Suppressor macrophage treated with lipopolysaccharide for 4 hours (primary cell): ENCODE results near the gene SPEF2.

ENCODE experiments used
- DNase-seq: peaks from one replicate; pipeline ENCODE4 v3.0.0-alpha.2; 2020

SPEF2 gene

GRCh38 chr5:35735718-35736117, 118.1 kb downstream of the SPEF2 start:
- DNase-seq: no peak

GRCh38 chr5:35736280-35736679, 118.6 kb downstream of the SPEF2 start:
- peak; percentile 68 for DNase-seq

GRCh38 chr5:35741126-35741716, 123.6 kb downstream of the SPEF2 start:
- DNase-seq: no peak

- no peak for DNase-seq
These were observed 124.3 kb downstream of the SPEF2 start for GRCh38 chr5:35741971-35742370.

GRCh38 chr5:35743644-35744043, 126.0 kb downstream of the SPEF2 start:
- DNase-seq: no peak

- no peak for DNase-seq
These were observed 127.5 kb downstream of the SPEF2 start for GRCh38 chr5:35745193-35745592.

- DNase-seq: no peak
These were observed 128.0 kb downstream of the SPEF2 start for GRCh38 chr5:35745660-35746059.

- DNase-seq: no peak
These were observed 134.3 kb downstream of the SPEF2 start for GRCh38 chr5:35752012-35752411.

- DNase-seq: no peak
These were observed 135.8 kb downstream of the SPEF2 start for GRCh38 chr5:35753500-35753899.

GRCh38 chr5:35754481-35754880, 136.8 kb downstream of the SPEF2 start:
- DNase-seq: no peak

- no peak for DNase-seq
These were observed 138.3 kb downstream of the SPEF2 start for GRCh38 chr5:35755966-35756365.

GRCh38 chr5:35758151-35758724, 140.6 kb downstream of the SPEF2 start:
- no peak for DNase-seq

GRCh38 chr5:35761541-35761940, 143.9 kb downstream of the SPEF2 start:
- no peak for DNase-seq

GRCh38 chr5:35762368-35762767, 144.7 kb downstream of the SPEF2 start:
- DNase-seq: no peak

GRCh38 chr5:35765921-35766320, 148.3 kb downstream of the SPEF2 start:
- DNase-seq: no peak

GRCh38 chr5:35771300-35771699, 153.6 kb downstream of the SPEF2 start:
- DNase-seq: no peak

GRCh38 chr5:35771839-35772238, 154.2 kb downstream of the SPEF2 start:
- no peak for DNase-seq

GRCh38 chr5:35773967-35774366, 156.3 kb downstream of the SPEF2 start:
- DNase-seq: no peak

GRCh38 chr5:35776757-35777156, 159.1 kb downstream of the SPEF2 start:
- no peak for DNase-seq

GRCh38 chr5:35777358-35778087, 159.9 kb downstream of the SPEF2 start:
- DNase-seq: peak; percentile 89

- DNase-seq: no peak
These were observed 160.7 kb downstream of the SPEF2 start for GRCh38 chr5:35778259-35778769.

GRCh38 chr5:35780236-35780635, 162.6 kb downstream of the SPEF2 start:
- no peak for DNase-seq

- no peak for DNase-seq
These were observed 163.6 kb downstream of the SPEF2 start for GRCh38 chr5:35781181-35781790.

- DNase-seq: no peak
These were observed 165.9 kb downstream of the SPEF2 start for GRCh38 chr5:35783551-35783950.
